Embryonic facial prominence (tissue), 1 donor: ENCODE data around the gene EFCAB8.
"Not testable (repeated sequence)": the region's sequence is repeated elsewhere in the genome, so short reads cannot be mapped to it uniquely, and the experiment has no call there.

Source experiments
- DNase-seq: peaks from one replicate; pipeline ENCODE4 v3.0.0-alpha.2; 2016; ENCODE audit errors: extremely low spot score

The EFCAB8 gene

GRCh38 chr20:32972181-32973076 is 113.7 kb downstream of the EFCAB8 start:
- DNase-seq: no peak

DNA sequence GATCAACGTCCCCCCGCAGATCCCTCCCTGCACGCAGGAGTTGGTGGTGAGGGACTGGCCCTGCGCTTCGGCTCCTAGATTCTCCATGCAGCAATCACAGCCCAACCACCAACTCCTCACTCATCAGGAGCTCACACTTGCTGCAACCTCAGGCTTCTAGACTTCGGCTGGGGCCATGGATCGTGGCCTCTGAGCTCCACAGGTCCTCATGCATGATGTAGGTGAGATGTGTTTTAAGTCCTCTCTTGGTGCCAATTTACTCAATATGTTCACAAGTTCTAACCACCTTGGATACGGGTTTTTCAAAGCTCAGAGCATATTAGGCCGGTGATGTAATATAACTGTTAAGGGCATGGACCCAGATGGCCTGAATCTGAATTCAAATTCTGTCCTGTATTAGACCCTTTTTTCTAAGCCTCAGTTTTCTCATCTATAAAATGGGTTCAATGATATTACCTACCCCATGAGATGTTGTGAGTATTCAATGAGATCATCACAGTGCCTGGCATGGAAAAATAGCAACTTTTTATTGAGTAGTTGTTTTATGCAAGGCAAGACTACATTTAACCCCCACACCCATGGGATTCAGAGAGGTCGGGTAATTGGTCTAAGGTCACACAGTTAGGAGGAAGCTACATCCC is 114.5 kb downstream of the EFCAB8 start:
- no peak for DNase-seq

DNA sequence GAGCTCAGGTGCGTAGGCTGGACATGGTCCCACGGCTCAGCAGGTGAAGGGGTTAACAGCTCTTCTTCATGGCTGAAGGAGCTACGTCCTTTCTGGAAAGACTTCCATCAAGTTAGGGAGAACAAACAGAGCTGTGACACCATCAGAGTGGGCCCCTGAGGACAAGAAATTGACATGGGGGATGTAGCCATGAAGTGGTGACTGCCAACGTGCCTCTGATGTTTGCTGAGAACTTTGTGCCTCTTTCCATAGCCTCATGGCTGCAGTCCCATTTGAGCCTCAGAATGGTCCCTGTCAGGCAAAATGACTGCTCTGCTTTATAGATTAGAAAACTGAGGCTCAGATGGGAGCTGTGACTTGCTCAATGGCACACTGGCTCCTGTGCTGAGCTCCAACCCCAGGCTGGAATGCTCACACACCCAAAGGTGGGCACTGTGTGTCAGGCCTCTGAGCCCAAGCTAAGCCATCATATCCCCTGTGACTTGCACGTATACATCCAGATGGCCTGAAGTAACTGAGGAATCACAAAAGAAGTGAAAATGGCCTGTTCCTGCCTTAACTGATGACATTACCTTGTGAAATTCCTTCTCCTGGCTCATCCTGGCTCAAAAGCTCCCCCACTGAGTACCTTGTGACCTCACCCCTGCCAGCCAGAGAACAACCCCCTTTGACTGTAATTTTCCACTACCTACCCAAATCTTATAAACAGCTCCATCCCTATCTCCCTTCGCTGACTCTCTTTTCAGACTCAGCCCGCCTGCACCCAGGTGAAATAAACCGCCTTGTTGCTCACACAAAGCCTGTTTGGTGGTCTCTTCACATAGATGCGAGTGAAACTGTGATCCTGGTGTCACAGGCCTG is 115.7 kb downstream of the EFCAB8 start:
- not testable (repeated sequence) for DNase-seq

DNA sequence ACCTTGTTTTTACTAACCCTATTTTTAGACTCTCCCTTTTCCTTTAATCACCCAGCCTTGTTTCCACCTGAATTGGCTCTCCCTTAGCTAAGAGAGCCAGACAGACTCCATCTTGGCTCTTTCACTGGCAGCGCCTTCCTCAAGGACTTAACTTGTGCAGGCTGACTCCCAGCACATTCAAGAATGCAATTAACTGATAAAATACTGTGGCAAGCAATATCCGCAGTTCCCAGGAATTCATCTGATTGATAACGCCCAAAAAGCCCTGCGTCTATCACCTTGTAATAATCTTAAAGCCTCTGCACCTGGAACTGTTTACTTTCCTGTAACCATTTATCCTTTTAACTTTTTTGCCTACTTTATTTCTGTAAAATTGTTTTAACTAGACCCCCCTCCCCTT is 116.4 kb downstream of the EFCAB8 start:
- not testable (repeated sequence) for DNase-seq

GRCh38 chr20:32975698-32976674 is 117.3 kb downstream of the EFCAB8 start:
- no peak for DNase-seq

- DNase-seq: no peak
These were observed 118.0 kb downstream of the EFCAB8 start for GRCh38 chr20:32976746-32977145.

DNA sequence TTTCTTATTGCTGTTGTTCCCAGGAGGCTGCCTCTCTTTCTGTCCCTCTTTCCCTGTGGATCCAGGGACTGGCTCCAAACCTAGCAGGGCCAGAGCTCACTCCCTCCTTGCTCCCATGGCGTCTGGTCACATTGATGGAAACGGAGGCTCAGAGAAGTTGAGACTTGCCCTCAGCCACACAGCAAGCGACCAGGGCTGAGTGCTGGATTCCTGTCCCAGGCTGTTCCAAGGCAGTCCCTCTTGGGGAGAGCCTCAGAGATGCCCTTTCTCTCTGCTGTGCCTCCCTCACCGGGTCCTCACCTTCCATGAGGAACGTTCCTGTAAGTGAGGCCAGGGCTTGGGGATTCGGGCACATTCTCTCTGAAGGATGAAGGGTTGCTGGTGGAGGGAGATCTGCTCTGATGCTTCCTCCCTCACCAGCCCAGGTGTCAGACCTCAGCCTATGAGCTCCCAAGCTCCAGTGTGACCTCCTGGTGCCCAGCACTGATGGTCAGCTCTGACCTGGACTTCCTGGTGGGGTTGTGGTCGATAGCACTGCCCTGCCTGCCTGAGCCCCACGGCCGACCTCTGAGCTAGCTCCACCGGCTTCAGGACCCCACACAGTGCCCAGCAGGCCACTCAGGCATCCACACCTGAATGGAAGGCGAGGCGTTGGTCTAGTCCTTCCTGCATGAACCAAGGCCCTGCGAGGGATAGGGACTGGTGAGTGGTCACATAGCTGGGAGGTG is 118.7 kb downstream of the EFCAB8 start:
- DNase-seq: no peak

- DNase-seq: no peak
These were observed 119.2 kb downstream of the EFCAB8 start for GRCh38 chr20:32978009-32978335.

GRCh38 chr20:32979201-32979998 is 120.7 kb downstream of the EFCAB8 start:
- DNase-seq: no peak

- no peak for DNase-seq
These were observed 121.6 kb downstream of the EFCAB8 start for GRCh38 chr20:32980131-32980941.

GRCh38 chr20:32980990-32981389 is 122.3 kb downstream of the EFCAB8 start:
- DNase-seq: no peak

DNA sequence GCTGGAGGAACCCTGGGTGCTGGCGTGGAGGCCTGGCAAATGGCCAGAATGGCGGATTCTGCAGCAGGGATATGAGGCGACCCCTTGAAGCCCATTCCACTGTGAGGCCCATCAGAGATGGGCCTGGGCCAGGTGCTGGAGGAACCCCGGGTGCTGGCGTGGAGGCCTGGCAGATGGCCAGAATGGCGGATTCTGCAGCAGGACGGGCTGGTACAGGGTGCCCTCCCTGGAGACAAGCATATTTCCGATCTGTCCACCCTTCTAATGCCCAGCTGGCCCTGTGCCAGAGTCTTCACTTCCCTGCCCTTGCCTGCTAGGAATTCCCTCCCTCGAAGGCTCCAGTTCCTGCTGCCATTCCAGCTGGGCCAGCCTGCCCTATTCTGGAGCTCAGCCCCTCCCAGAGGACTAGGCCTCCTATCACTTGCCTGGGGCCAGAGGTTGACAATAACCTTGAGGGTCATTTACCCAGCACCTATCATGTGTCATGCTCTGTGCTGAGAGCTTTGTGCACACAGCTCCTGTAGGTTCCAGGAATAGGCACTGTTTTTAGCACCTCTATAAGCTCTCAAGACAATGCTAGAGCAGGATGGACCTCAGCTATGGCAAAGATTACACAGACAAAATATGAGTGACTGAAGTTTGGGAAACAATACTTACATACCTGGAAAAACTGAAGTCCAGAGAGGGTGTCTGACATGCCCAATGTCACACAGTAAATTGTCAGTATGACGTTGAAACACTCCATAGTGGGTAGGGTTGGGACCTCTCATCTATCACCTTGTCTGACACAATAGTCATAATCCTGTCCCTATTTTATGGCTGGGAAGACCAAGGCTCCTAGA is 124.1 kb downstream of the EFCAB8 start:
- no peak for DNase-seq

- DNase-seq: no peak
These were observed 124.9 kb downstream of the EFCAB8 start for GRCh38 chr20:32983459-32984112.

- DNase-seq: no peak
These were observed 125.5 kb downstream of the EFCAB8 start for GRCh38 chr20:32984196-32984595.

GRCh38 chr20:32984631-32985354 is 126.1 kb downstream of the EFCAB8 start:
- no peak for DNase-seq

- no peak for DNase-seq
These were observed 126.9 kb downstream of the EFCAB8 start for GRCh38 chr20:32985596-32985995.
